BLaER1 treated with 17β-estradiol and CSF1 and Interleukin-3, amounts not matched to agents 10 nM and 100 nM (cell line): ENCODE results near the gene PXMP4.
A peak's percentile ranks its signal among the peaks of the same experiment; 100 is the strongest.

Experiments used
- H3K27ac ChIP-seq, 11 experiments: shearing (Covaris generic); formaldehyde crosslinking; 2 replicates each; pipeline ENCODE4 v1.8.1; 2022
- H3K27me3 ChIP-seq, 11 experiments: shearing (Covaris generic); formaldehyde crosslinking; 2 replicates each; pipeline ENCODE4 v1.8.1; 2022
- H3K36me3 ChIP-seq, 11 experiments: shearing (Covaris generic); formaldehyde crosslinking; 2 replicates each; pipeline ENCODE4 v1.8.1; 2022
- H3K4me1 ChIP-seq, 10 experiments: shearing (Covaris generic); formaldehyde crosslinking; 2 replicates each; pipeline ENCODE4 v1.8.1; 2022
- H3K4me2 ChIP-seq, 11 experiments: shearing (Covaris generic); formaldehyde crosslinking; 2 replicates each; pipeline ENCODE4 v1.8.1; 2022
- H3K4me3 ChIP-seq, 10 experiments: shearing (Covaris generic); formaldehyde crosslinking; 2 replicates each; pipeline ENCODE4 v1.8.1; 2022
- H3K9ac ChIP-seq, 11 experiments: shearing (Covaris generic); formaldehyde crosslinking; 2 replicates each; pipeline ENCODE4 v1.8.1; 2022
- H3K9me3 ChIP-seq, 11 experiments: shearing (Covaris generic); formaldehyde crosslinking; replicated peaks in 1 of 11; 2 replicates each; pipeline ENCODE4 v1.8.1; 2022
- H4K20me1 ChIP-seq, 11 experiments: shearing (Covaris generic); formaldehyde crosslinking; 2 replicates each; pipeline ENCODE4 v1.8.1; 2022
- Cebpa-rat ChIP-seq, 11 experiments: shearing (Covaris generic); IDR thresholded peaks; 2 replicates each; pipeline ENCODE4 v1.8.1; 2022

PXMP4 gene

DNA sequence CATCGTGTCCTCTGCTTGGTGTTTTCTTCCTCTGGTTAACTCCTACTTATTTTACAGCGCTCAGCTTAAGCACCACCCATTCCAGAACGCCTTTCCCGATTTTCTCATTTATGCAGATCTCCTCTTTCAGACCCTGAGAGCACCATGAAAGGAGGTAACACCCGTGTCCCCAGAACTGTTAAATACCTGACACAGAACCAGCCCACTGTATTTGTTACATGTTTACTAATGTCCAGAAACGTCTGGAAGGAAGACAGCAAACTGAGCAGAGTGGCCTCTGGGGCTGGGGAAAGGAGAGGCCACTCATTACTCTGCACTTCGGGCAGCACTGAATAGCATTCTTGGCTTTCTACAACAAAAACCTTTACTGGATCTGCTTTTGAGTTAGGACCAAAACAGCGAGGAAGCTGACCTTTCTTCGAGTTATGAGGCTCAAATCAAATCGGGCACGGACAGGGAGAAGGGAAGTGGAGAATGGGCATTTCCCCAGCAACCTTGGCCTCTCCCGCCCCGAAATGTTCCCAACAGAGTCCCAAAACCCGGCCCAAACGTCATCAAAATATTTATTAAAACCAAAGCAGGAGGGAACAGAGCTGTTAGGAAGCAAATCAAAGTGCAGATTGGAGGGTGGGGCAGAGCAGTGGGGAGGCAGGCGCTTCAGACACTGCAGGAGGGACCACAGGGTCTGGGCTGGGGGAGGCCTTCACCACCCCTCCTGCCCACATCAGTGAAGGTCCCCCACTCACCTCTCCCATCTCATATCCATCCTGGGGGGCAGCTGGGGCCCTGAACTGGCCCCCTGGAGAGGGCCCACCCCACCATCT is 44.8 kb downstream of the PXMP4 start:
- Histone ChIP-seq H3K27ac (peak overlapping the region in 1 of 11 experiments; percentile 80; a peak in 1 of 22 replicates), H3K4me2 (peak overlapping the region; percentile 89 to 99 (median 97); a peak in 20 of 22 replicates), H3K9ac (peak overlapping the region in 4 of 11 experiments; percentile 77 to 81 (median 80); a peak in 7 of 22 replicates), H3K9me3 (no peaks in the 10 kb centered on the region), H3K4me1 (peaks cover 43 to 64% (median 56%) of the 10 kb centered on the region in 10 experiments), H4K20me1 (peaks cover 0 to 78% (median 55%) of the 10 kb centered on the region in 11 experiments; a peak in 19 of 22 replicates), H3K27me3 (no peaks in the 10 kb centered on the region), H3K4me3 (peak overlapping the region in 1 of 10 experiments; percentile 77; a peak in 1 of 20 replicates), H3K36me3 (peaks cover 0 to 54% (median 46%) of the 10 kb centered on the region in 11 experiments; a peak in 19 of 22 replicates)
- no peak for TF ChIP-seq Cebpa-rat (IDR thresholded peaks at IDR 0.05)

DNA sequence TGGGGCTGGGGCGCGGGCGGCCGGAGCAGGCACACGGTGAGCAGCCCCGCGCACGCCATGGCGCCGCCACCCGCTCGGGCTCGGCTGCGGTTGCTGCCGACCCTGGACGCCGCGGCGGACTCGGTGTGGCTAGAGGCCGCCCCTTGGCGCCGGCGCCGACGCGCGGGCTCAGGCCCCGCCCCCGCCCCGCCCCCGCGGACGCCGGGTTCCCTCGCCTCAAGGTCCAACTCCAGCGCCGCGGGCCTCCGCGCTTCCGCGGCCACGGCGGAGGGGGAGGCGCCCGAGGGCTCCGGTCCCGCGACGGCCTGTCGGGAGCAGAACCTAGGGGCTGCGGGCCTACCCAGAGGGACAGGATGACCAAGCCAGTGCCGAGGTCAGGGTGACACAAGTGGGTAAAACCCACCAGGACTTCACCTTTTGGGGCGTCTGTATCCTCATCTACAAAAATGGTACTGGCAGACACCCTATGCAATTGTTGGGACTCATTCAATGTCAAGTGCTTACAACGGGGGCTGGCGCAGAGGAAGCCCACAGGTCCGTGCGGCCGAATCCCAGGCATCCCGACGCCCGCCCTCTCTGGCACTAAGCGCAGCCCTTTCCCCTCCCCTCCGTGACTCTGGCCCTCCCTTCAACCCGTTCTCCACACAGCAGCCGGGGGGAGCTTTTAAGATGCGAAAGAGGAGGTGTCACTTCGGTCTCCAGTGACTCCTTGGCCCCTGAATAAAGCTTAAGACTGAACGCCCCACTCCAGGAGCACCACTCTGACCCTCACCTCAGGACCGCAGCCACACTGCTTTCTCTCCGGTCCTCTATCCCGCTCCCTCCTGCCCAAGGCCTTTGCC is 45.6 kb downstream of the PXMP4 start, which contains the start of gene NECAB3:
TSS of gene NECAB3 (minus strand) at position 135 of the 842 bp plus-strand sequence. CDS start at position 59, 76 bp downstream.
- peak within 1 kb of the TSS; percentile 89 to 99 (median 97) for H3K4me2 ChIP-seq
- H3K36me3 ChIP-seq: peaks cover 0 to 45% (median 37%) of the 10 kb centered on the region in 11 experiments; a peak in 19 of 22 replicates
- no peaks in the 10 kb centered on the region for H3K9me3 ChIP-seq
- H3K4me1 ChIP-seq: peaks cover 51 to 64% (median 56%) of the 10 kb centered on the region in 10 experiments
- H4K20me1 ChIP-seq: peaks cover 0 to 78% (median 49%) of the 10 kb centered on the region in 11 experiments; a peak in 17 of 22 replicates
- peak within 1 kb of the TSS; percentile 72 to 83 (median 80) for H3K9ac ChIP-seq
- H3K4me3 ChIP-seq: peak within 1 kb of the TSS; percentile 58 to 77 (median 66)
- no peaks in the 10 kb centered on the region for H3K27me3 ChIP-seq
- no peak for TF ChIP-seq Cebpa-rat (IDR thresholded peaks at IDR 0.05)
- H3K27ac ChIP-seq: peak within 1 kb of the TSS; percentile 1 to 80 (median 66); a peak in 20 of 22 replicates

DNA sequence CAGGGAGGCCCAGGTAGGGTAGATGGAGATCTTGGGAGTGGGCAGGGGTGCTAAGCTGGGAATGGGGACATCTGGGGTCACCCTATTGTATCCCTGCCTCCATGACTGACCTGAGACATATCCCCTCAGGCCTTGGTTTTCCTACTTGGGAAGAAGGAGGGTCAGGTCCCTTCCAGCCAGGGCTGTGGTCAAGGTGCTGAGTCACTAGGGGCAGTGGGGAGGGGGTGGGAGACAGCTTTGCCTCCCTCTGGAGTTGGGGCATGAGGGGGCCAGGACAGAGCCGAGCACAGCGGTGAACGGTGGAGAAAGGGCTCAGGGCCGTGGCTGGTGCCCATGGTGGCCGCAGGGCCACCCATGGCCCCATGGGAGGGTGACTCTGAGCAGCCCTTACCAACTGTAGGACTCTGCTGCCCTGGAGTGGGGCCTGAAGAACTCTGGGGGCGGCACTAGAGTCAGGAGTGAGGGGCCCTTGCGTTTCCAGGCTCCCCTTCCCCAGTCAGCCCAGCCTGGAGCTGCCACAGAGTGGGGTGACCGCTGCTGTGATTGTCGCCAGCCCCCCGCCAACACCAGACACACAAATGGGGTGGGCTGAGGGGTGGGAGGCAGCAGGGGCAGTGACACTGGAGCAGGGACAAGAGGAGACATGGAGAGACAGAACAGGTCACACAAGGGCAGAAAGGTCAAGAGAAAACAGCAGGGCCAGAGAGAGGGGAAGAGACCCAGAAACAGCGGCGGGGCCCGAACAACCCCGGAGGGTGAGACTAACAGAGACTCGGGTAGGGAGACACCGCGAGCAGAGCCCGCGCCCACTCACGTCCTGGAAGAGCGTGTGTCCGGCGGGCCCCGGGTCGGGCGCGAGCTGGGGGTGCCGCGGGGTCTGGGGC is 46.5 kb downstream of the PXMP4 start:
- Histone ChIP-seq H3K4me2 (peak overlapping the region; percentile 88 to 99 (median 96)), H3K4me1 (peaks cover 52 to 69% (median 61%) of the 10 kb centered on the region in 10 experiments), H3K36me3 (peaks cover 0 to 40% (median 29%) of the 10 kb centered on the region in 11 experiments; a peak in 18 of 22 replicates), H3K9ac (peak overlapping the region; percentile 72 to 83 (median 80)), H3K27me3 (no peaks in the 10 kb centered on the region), H3K9me3 (no peaks in the 10 kb centered on the region), H3K4me3 (peak overlapping the region; percentile 58 to 77 (median 66)), H3K27ac (peak overlapping the region; percentile 1 to 80 (median 66); a peak in 20 of 22 replicates), H4K20me1 (peaks cover 0 to 78% (median 42%) of the 10 kb centered on the region in 11 experiments; a peak in 17 of 22 replicates)
- no peak for TF ChIP-seq Cebpa-rat (IDR thresholded peaks at IDR 0.05)

- H3K9ac ChIP-seq: peak overlapping the region; percentile 72 to 83 (median 80); a peak in 20 of 22 replicates
- peak overlapping the region; percentile 58 to 77 (median 66); a peak in 19 of 20 replicates for H3K4me3 ChIP-seq
- H3K36me3 ChIP-seq: peaks cover 0 to 36% (median 23%) of the 10 kb centered on the region in 11 experiments; a peak in 18 of 22 replicates
- H3K9me3 ChIP-seq: no peaks in the 10 kb centered on the region
- peak overlapping the region in 8 of 11 experiments; percentile 49 to 80 (median 67); a peak in 16 of 22 replicates for H3K27ac ChIP-seq
- H3K4me2 ChIP-seq: peak overlapping the region; percentile 88 to 99 (median 96)
- H3K4me1 ChIP-seq: peaks cover 58 to 75% (median 67%) of the 10 kb centered on the region in 10 experiments
- TF ChIP-seq Cebpa-rat (IDR thresholded peaks at IDR 0.05): no peak
- H3K27me3 ChIP-seq: no peaks in the 10 kb centered on the region
- H4K20me1 ChIP-seq: peaks cover 0 to 78% (median 42%) of the 10 kb centered on the region in 11 experiments; a peak in 17 of 22 replicates
Measured at GRCh38 chr20:33673114-33673409, 47.0 kb downstream of the PXMP4 start.

- TF ChIP-seq Cebpa-rat (IDR thresholded peaks at IDR 0.05): no peak
- Histone ChIP-seq H3K27ac (peak overlapping the region in 5 of 11 experiments; percentile 49 to 78 (median 66); a peak in 5 of 22 replicates), H3K4me3 (peak overlapping the region; percentile 58 to 77 (median 66); a peak in 16 of 20 replicates)
Measured at GRCh38 chr20:33672426-33673113, 47.5 kb downstream of the PXMP4 start.

DNA sequence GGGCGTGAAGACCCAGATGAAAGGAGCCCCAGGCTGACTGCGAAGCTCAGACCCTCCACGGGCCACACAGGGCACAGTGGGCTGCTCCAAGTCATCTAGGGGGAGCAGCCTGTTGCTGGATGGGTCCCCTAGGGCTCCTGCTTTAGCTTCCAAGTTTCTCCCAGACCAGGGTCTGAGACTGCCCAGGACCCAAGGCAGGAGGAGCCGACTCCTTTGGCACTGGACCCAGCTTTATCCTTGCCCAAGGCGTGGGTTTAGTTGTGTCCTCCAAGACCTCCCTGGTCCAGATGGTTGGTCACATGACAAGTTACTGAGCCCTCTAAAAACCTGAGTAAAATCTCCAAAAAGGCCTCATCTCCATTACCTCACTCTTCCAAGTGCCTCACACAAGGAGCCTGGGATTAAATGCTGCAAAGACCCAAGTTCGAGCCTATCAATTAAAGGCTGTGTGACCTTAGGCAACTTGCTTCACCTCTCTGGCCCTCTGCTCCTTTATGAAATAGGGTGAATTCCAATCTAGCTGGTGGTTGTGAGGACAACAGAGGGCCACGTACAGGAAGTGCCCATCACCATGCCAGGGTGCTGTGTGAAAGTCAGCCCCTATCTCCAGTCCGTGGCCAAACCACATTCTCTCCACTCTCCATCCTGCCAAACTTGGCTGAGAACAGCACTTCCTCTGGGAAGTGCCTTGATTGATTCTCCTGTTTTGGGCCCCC is 48.4 kb downstream of the PXMP4 start:
- TF ChIP-seq Cebpa-rat (IDR thresholded peaks at IDR 0.05): no peak
- peak overlapping the region in 4 of 10 experiments; percentile 58 to 70 (median 67); a peak in 1 of 20 replicates for H3K4me3 ChIP-seq

More at GRCh38 chr20:33672426-33673113, 47.5 kb downstream of the PXMP4 start:
- peak overlapping the region; percentile 88 to 99 (median 96) for H3K4me2 ChIP-seq
- H3K9ac ChIP-seq: peak overlapping the region; percentile 72 to 83 (median 80); a peak in 19 of 22 replicates
- no peaks in the 10 kb centered on the region for H3K27me3 ChIP-seq
- peaks cover 0 to 31% (median 19%) of the 10 kb centered on the region in 11 experiments; a peak in 17 of 22 replicates for H3K36me3 ChIP-seq
- H4K20me1 ChIP-seq: peaks cover 0 to 75% (median 39%) of the 10 kb centered on the region in 11 experiments; a peak in 17 of 22 replicates
- H3K4me1 ChIP-seq: peaks cover 63 to 80% (median 72%) of the 10 kb centered on the region in 10 experiments
- no peaks in the 10 kb centered on the region for H3K9me3 ChIP-seq

More for the DNA sequence above, 48.4 kb downstream of the PXMP4 start:
- H4K20me1 ChIP-seq: peaks cover 0 to 69% (median 33%) of the 10 kb centered on the region in 11 experiments; a peak in 17 of 22 replicates
- H3K4me1 ChIP-seq: peaks cover 70 to 88% (median 80%) of the 10 kb centered on the region in 10 experiments
- H3K27me3 ChIP-seq: no peaks in the 10 kb centered on the region
- H3K4me2 ChIP-seq: peak overlapping the region; percentile 88 to 99 (median 96)
- H3K36me3 ChIP-seq: peaks cover 0 to 23% (median 11%) of the 10 kb centered on the region in 11 experiments; a peak in 16 of 22 replicates
- no peak overlapping the region for H3K27ac ChIP-seq
- H3K9ac ChIP-seq: peak overlapping the region in 7 of 11 experiments; percentile 25 to 83 (median 81); a peak in 5 of 22 replicates
- no peaks in the 10 kb centered on the region for H3K9me3 ChIP-seq
